Kidney (tissue), 14 donors: ENCODE measurements around the gene ZMYND8. TPM values are rescaled to one million over a fixed set of nuclear protein-coding genes. Genes with fewer than 3 reads are reported as not detected.
"Not testable (repeated sequence)": the region's sequence is repeated elsewhere in the genome, so short reads cannot be mapped to it uniquely, and the experiment has no call there.

Source experiments
- DNase-seq, 5 donors: peaks; one replicate each; pipeline ENCODE4 v3.0.0-alpha.2; 2013 to 2020
- FAIRE-seq: peaks from 2 replicates; lab custom pipeline; 2012; peaks lifted over from hg19 to GRCh38; lab: Jason Lieb, UNC
- H3K27ac ChIP-seq, 2 donors: one replicate each; pipeline ENCODE4 v1.7.0; 2013; ENCODE audit warnings: low read depth in 2 of 2, low read length in 2 of 2, inconsistent platforms in 1 of 2
- H3K27me3 ChIP-seq: one replicate; pipeline ENCODE4 v1.7.1; 2013; ENCODE audit warnings: low read length, inconsistent platforms; ENCODE audit not compliant: control insufficient read depth, insufficient read depth
- H3K36me3 ChIP-seq, 3 donors: one replicate each; pipeline versions ENCODE4 v1.7.0 to v1.7.1; 2013; ENCODE audit warnings: low read length in 3 of 3, control low read depth in 1 of 3, inconsistent platforms in 1 of 3; ENCODE audit not compliant: insufficient read depth in 3 of 3, control insufficient read depth in 2 of 3
- H3K4me1 ChIP-seq, 3 donors: one replicate each; pipeline versions ENCODE4 v1.7.0 to v1.7.1; 2013; ENCODE audit warnings: low read length in 3 of 3, inconsistent platforms in 1 of 3, low read depth in 1 of 3; ENCODE audit not compliant: control insufficient read depth in 2 of 3, insufficient read depth in 2 of 3
- H3K4me3 ChIP-seq, 3 donors: one replicate each; pipeline versions ENCODE4 v1.7.0 to v1.8.1; 2013; ENCODE audit warnings: low read length in 3 of 3, control low read depth in 1 of 3, inconsistent platforms in 1 of 3
- H3K9ac ChIP-seq, 3 donors: one replicate each; pipeline versions ENCODE4 v1.7.0 to v1.7.1; 2013; ENCODE audit warnings: low read length in 3 of 3, control low read depth in 1 of 3, inconsistent platforms in 1 of 3
- H3K9me3 ChIP-seq, 3 donors: one replicate each; pipeline versions ENCODE4 v1.7.0 to v1.7.1; 2013; ENCODE audit warnings: low read length in 3 of 3, control low read depth in 1 of 3, inconsistent platforms in 1 of 3; ENCODE audit not compliant: control insufficient read depth in 2 of 3, insufficient read depth in 1 of 3
- intact Hi-C: fragments of 100-400 bp; cut with DNase I; formaldehyde crosslinking; loops from one replicate; pipeline ENCODE4 v1.11.1; 2022
- polyA plus RNA-seq: library from polyadenylated mRNA; stranded (reverse); fragments of 350-450 nt; fragmentation: Illumina TruSeq; extraction: RNeasy Lipid Tissue Mini Kit (QIAGEN cat#74804); gene quantifications from one replicate; pipeline ENCODE4 v1.2.3, GENCODE V29; 2014; ENCODE audit warnings: low read depth, low replicate concordance; ENCODE audit not compliant: insufficient read depth
- total RNA-seq: library from RNA; stranded (reverse); fragmentation: NEBNext Ultra II Directional; extraction: Animal tissue kit (Norgen Biotek cat#: 25700); gene quantifications from one replicate; pipeline ENCODE4 v1.2.1, GENCODE V29; 2021
- TF ChIP-seq, protein P1 (sequence below): IDR thresholded peaks from 3 replicates; pipeline ENCODE4 v1.5.1; 2012; ENCODE audit warnings: mild to moderate bottlenecking, moderate library complexity, borderline replicate concordance; ENCODE audit not compliant: insufficient read depth; ENCODE audit errors: extremely low read depth
- donor health status: control.
- donor health status: control.
- donor health status: control.
- donor health status: control.
- donor health status: control.
- donor health status: DM: yes; HTN: yes; CAD: no.
- donor health status: Normal renal cell carcinoma (clear cell type).

Gene ZMYND8
- total and polyA plus RNA-seq, 2 donors from 2014 or later: 10.5 to 37.5 TPM

DNA sequence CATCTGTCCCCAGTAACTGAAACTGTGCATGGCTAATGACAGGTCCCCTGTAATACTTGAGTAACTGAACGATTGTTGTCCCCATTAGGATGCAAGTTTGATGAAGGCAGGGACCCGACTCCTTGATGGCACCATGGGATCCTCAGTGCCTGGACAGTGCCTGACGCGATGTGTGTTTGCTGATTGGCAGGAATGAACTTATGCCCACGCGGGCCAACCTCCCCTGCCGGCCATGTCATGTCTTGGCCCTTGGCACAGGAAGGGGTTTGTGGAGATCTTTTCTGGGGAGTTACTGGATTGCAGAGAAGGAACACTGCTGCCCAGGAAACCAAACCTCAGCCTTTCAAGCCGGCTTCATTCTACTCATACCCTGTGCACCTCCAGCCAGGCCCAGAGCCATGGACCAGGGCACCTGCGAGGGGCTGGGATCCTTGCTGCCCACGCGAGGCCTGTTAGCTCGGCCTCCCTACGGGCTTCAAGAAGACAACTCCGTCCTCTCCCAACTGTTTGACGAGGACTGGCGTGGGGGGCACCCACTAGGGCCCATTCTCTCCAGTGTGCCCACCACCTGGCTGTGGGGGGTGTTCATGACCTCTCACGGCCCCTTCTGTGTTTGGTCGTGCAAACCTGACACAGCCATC lies 147.8 kb downstream of the ZMYND8 start:
- H3K9me3 ChIP-seq: no peaks in the 10 kb centered on the region
- peaks cover 5 to 34% (median 33%) of the 10 kb centered on the region in 3 donors for H3K36me3 ChIP-seq
- DNase-seq (no peak), FAIRE-seq (no peak)
- H3K27me3 ChIP-seq: no peaks in the 10 kb centered on the region
- no peak overlapping the region for H3K27ac ChIP-seq
- TF ChIP-seq, protein P1, sequence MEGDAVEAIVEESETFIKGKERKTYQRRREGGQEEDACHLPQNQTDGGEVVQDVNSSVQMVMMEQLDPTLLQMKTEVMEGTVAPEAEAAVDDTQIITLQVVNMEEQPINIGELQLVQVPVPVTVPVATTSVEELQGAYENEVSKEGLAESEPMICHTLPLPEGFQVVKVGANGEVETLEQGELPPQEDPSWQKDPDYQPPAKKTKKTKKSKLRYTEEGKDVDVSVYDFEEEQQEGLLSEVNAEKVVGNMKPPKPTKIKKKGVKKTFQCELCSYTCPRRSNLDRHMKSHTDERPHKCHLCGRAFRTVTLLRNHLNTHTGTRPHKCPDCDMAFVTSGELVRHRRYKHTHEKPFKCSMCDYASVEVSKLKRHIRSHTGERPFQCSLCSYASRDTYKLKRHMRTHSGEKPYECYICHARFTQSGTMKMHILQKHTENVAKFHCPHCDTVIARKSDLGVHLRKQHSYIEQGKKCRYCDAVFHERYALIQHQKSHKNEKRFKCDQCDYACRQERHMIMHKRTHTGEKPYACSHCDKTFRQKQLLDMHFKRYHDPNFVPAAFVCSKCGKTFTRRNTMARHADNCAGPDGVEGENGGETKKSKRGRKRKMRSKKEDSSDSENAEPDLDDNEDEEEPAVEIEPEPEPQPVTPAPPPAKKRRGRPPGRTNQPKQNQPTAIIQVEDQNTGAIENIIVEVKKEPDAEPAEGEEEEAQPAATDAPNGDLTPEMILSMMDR: no peak
- intact Hi-C loops: no loop called here
- no peak overlapping the region for H3K4me3 ChIP-seq
- no peak overlapping the region for H3K9ac ChIP-seq
- no peaks in the 10 kb centered on the region for H3K4me1 ChIP-seq

DNA sequence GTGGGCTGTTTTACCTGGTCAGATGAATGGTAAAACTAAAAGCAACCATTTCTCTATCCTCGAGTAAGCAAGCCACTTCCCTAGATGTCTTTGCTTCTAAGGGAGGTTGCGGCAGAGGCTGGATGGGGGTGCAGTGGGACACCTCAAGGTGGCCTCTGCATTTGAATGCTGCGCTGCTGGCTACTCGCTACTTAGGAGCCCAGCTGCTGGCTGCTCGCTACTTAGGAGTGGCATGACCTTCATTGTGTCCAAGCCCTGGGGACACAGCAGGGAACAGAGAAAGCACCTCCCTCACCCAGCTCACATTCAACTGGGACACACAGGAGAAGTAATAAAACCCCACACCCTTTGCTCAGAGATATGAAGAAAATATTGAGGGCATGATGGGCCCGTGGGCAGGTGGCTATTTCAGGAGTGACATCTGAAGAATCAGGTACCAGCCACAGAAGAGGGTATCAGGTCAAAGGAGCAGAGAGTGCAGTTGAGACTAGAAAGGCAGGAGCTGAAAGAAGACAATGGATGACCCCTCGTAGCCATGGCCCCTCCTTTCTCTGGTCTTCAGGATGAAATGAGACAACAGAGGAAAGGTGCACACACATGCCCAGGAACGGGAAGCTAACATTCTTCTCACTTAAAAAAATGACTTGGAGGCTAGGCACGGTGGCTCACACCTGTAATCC lies 149.4 kb downstream of the ZMYND8 start:
- TF ChIP-seq, protein P1: no peak
- no peaks in the 10 kb centered on the region for H3K9me3 ChIP-seq
- H3K4me3 ChIP-seq: no peak overlapping the region
- no peak for FAIRE-seq
- peaks cover 3 to 24% (median 19%) of the 10 kb centered on the region in 3 donors for H3K36me3 ChIP-seq
- no peaks in the 10 kb centered on the region for H3K27me3 ChIP-seq
- H3K4me1 ChIP-seq: no peaks in the 10 kb centered on the region
- no peak overlapping the region for H3K9ac ChIP-seq
- intact Hi-C loops: no loop called here
- no peak for DNase-seq
- H3K27ac ChIP-seq: no peak overlapping the region

DNA sequence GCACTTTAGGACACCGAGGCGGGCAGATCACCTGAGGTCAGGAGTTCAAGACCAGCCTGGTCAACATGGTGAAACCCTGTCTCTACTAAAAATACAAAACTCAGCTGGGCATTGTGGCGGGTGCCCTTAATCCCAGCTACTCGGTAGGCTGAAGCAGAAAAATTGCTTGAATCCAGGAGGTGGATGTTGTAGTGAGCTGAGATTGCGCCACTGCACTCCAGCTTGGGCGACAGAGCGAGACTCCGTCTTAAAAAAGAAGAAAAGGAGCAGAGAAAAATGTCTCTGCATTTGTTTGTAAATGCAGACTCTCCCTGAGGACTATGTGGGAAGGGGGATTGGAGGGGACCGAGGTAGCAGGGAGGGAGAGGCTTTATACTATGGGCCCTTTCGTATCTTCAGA lies 149.9 kb downstream of the ZMYND8 start:
- FAIRE-seq, H3K9ac ChIP-seq, DNase-seq, intact Hi-C loops, H3K27me3 ChIP-seq, H3K4me1 ChIP-seq, H3K4me3 ChIP-seq, H3K27ac ChIP-seq, H3K9me3 ChIP-seq: not testable (repeated sequence)
- H3K36me3 ChIP-seq: peaks cover 3 to 20% (median 15%) of the 10 kb centered on the region in 3 donors

DNA sequence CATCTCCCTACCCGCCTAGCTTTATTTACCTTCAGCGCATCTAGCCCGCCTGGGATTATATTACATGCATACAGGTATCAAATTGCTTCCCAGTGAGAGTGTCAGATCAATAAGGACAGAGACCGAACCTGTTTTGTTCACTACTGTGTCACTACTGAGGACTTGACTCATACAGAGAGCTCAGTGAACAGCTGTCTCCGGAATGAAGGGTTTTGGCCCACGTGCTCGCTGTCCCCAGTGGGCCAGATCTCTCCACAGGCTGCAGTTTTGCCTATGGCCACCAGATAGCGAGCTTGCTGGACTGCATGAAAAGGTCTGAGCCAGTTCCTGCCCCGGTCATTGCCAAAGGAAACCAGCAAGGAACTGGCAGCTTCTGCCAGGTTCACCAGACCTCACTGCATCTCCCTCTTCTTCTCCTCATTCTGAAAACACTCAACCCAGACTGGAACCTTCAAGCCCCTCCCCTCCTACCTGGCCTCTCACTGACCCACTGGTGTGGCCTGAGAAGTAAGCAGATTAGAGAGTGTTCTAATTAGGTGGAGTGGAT lies 150.8 kb downstream of the ZMYND8 start:
- no peaks in the 10 kb centered on the region for H3K27me3 ChIP-seq
- intact Hi-C loops: no loop called here
- peaks cover 3 to 15% (median 12%) of the 10 kb centered on the region in 3 donors for H3K36me3 ChIP-seq
- H3K9me3 ChIP-seq: no peaks in the 10 kb centered on the region
- peaks cover 0 to 2% (median 0%) of the 10 kb centered on the region in 3 donors for H3K4me1 ChIP-seq
- DNase-seq (peak in 3 of 5 donors; percentile 38 to 49 (median 39)), FAIRE-seq (no peak)
- H3K9ac ChIP-seq: no peak overlapping the region
- no peak overlapping the region for H3K4me3 ChIP-seq
- H3K27ac ChIP-seq: no peak overlapping the region
- TF ChIP-seq, protein P1: peak; percentile 80

DNA sequence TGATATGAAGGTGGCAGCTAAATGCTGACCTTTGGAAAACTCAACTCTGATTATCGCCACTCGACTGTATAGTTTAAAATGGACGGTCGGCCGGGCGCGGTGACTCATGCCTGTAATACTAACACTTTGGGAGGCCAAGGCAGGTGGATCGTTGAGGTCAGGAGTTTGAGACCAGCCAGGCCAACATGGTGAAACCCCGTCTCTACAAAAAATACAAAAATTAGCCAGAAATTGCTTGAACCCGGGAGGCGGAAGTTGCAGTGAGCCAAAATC lies 151.7 kb downstream of the ZMYND8 start:
- H3K4me3 ChIP-seq, FAIRE-seq, H3K9ac ChIP-seq, H3K4me1 ChIP-seq, intact Hi-C loops, H3K27ac ChIP-seq, H3K27me3 ChIP-seq, H3K9me3 ChIP-seq, DNase-seq: not testable (repeated sequence)
- peaks cover 1 to 12% (median 8%) of the 10 kb centered on the region in 3 donors for H3K36me3 ChIP-seq
